GM19099 (cell line): ENCODE results near the gene KSR1.

ENCODE experiments used
- POLR2A ChIP-seq: IDR thresholded peaks from 3 replicates; pipeline ENCODE4 v1.6.1; 2011; ENCODE audit warnings: low read depth; ENCODE audit not compliant: insufficient read length; ENCODE audit errors: extremely low read depth

Gene KSR1

DNA sequence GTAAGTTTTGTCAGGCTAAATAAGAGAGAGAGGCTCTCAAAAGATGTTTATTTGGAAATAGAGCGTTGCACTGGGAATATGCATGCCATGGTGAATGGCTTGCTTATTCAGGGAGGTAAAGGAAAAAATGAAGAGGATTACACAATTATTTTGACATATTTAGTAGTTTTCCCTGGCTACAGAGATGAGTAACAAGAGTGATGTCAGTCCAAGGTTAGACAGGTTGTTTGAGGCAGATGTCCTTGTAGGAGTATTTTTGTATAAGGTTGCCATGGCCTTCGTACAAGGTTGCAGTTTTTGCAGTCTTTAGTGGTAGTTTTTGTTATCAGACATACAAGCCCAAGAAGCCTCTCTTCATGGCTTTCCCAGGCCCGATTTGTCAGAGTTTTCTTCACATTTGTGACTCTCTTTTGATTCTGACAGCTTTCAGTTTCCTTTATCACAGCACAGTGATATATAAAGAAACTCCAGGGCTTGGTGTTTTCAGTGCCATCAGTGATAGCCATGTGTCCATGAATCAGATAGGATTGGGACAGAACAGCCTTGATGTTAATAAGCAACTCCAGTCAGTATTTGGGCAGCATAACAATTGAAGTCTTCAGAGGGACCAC is 156.0 kb downstream of the KSR1 start:
- no peak for TF ChIP-seq POLR2A

DNA sequence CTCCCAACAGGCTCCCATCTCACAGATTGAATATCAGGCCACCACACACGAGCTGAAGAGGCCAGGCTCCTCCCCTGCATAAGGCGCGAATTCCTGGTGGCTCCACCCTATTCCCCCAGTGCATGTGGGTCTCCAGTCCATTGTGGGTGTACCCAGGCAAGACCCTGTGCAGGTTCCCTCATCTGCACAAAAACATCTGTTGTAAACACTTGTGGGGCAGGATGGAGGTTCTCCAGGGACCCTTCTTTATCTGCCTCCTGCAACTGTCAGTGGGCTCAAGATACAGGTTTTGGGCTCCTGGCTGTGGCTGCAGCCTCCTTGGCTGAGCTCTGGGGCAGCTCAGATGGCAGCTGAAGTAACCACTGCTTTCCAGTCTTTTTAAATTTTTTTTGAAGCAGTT is 157.2 kb downstream of the KSR1 start:
- no peak for TF ChIP-seq POLR2A

DNA sequence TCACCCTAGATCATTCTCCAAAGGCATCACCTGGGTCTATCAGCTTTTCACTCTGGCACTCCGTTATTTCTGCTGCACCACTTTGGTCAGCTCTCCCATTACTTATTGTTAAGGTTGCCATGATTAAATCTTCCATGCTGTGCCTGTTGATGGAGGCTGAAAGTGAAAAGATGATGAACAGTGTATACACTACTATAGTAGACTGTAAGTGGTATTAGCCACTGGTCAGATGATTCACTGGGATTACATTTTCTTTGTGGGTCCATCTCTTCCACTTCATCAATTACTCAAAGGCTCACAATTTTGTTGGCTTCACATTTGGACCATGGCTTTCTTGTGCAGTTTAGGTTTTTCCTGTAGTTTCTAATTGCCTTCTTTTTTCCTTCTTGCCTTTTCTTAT is 158.9 kb downstream of the KSR1 start:
- TF ChIP-seq POLR2A, result no peak

DNA sequence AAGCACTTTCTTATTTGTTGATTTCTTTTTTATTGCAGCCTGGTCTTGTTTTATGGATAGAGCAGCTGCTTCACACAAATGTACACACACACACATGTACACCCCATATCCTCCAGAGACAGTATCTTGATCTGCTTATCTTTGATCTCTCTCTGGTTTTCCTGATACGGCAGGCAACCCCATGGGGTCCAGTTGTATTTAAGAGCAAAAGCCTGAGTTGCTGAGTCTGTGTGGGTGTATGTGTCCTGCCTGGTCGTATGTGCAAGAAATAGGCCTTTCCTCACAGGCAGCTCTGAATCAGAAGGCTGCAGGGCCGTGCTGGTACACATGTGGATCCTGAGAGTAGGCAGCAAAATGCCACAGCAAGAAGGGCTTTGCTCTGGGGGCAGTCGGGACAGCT is 160.2 kb downstream of the KSR1 start:
- no peak for TF ChIP-seq POLR2A

DNA sequence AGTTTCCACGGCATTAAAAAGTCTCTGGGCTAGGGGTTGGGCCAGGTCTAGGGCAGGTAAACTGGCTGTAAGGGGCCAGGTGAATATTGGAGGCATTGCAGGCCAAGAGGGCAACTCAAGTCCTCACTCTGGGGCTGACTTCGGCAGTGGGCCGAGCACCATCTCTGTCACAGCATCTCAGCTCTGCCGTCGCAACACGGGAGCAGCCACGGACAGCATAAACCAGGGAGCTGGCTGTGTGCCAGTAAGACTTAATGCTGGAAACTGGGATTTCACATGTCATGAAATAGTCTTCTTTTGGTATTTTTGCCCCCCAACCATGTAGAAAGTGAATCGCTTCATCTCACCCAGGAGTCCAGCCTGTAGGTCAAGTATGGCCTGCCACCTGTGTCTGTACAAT is 162.2 kb downstream of the KSR1 start:
- TF ChIP-seq POLR2A, result no peak

DNA sequence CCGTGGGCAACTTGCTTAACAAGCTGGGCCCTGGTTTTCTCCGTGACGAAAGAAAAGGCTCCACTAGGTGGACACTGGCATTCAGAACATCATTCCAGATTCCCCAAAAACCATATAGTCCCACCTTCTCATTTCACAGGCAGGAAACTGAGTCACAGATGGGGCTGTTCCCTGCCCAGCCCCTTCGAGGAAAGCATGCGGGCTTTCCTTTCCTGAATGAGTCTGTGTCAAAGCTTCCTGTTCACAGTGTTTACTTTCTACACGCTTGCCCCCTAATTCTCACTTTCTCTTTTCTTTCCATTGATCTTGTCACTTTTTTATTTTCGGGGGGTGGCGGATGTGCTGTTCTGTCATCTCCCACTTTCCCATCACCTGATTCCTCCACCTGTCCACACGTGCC is 164.5 kb downstream of the KSR1 start:
- no peak for TF ChIP-seq POLR2A

DNA sequence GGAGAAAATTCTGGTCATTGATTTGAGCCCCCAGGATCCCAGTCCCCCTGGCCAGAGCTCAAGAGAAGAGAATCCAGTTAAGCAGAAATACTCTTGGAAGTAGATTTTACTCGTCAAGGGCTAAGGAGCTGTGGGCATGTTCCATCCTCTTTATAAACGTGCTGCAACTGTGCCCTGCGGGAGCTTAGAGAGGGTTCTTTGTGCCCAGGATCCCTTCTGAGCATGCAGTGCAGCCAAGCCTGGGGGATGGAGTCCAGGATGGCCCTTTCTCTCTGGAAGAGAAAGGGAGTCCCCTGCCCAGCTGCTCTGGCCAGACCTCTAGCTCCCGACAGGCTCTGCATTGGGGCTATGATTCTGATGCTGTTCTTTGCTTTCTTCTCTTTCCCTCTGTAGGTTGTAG is 165.3 kb downstream of the KSR1 start:
- TF ChIP-seq POLR2A, result no peak

DNA sequence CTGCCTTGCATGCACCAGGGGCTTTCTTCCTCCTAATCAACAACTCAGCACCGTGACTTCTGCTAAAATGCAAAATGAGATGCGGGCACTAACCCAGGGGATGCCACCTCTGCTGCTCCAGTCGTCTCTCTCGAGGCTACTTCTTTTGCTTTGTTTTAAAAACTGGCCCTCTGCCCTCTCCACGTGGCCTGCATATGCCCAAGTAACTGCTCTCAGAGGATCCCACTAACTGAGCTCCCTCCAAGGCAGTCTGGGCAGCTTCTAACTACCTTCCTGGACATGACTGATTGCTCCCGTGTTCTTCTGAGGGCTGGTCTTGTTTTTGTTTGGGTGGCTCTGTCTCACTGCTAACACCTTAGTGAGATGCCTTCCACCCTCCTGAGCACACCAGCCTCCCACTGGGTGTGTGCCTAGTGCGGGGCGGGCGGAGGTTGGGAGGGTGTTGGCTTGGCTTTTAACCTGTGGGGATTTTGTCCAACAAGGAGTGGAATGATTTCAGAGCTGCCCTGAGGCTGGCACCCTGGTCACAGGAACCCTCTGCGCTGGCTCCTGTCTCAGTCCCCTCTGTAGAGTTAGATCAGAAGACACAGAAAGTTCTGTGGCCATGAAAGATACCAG is 165.8 kb downstream of the KSR1 start:
- TF ChIP-seq POLR2A, result no peak

DNA sequence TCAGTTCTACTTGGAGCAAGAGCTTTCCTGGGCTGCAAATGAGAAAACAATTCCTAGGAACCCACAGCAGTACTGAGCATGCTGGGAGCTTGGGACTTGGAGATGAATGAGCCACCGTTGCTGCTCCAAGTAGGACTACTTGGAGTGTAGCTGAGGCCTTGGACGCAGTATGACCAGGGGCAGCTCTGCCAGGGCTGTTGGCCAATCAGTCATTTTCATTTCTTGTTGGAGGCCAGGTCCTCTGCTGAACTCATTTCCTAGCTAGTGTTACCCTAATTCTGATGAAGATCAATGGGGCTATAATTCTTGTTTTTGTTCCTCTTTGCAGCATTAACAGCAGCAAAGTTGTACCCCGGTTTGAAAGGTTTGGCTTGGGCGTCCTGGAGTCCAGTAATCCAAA is 166.7 kb downstream of the KSR1 start:
- no peak for TF ChIP-seq POLR2A

DNA sequence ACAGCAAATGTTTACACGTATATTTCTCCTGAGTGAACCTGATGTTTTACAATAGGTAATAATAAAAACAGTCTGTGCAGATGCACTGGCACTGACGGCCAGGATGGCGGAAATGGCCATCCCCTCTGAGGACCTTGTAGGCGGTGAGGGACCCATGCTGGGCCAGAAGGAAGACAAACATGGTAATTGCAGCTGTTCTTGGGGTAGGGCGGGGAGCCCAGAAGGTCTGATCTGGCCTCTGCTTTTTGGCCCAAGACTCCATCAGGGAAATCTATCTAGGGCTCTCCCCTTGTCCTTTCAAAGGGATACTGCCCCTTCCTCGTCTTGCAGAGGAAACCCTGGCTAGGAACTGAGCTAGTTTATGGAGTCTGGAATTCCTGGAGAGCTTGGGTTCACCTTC is 167.4 kb downstream of the KSR1 start:
- TF ChIP-seq POLR2A, result no peak

DNA sequence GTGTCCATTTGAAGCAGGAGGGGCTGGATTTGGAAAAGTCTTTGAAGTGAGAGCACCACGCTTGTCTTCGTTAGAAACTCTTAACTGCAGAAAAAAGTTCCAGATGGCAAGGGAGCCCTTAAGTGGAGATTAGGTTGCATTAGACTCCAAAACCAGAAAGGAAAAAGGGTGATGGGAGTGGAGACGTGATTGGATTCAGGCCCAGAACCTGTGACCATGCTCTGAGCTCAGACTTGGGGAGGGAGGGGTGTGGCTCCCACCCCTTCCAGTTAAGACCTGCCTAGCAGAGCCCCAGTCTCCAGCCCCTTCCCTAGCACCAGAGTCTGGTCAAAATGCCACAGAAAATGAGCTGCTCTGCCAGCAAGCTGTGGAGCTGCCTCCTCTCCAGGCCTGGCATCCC is 168.3 kb downstream of the KSR1 start:
- TF ChIP-seq POLR2A, result no peak

DNA sequence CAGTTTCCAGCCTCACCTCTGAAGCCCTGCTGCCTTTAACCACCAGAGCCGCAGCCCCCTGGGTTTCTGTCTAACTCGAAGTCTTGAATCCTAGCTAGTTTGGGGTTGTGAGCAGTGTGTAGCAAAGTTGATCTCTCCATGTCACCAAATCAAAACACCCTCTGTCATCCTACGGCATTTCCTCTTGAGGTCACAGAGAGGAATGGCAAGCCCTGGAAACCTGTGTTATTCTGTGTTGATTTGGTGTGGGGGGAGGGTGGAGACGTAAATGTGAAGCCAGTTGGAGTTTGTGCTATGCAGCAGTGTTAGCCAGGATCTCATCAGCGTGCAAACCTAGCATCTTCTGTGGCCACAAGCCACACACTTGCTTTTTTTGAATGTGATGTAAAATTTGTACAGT is 169.6 kb downstream of the KSR1 start:
- TF ChIP-seq POLR2A, result no peak

DNA sequence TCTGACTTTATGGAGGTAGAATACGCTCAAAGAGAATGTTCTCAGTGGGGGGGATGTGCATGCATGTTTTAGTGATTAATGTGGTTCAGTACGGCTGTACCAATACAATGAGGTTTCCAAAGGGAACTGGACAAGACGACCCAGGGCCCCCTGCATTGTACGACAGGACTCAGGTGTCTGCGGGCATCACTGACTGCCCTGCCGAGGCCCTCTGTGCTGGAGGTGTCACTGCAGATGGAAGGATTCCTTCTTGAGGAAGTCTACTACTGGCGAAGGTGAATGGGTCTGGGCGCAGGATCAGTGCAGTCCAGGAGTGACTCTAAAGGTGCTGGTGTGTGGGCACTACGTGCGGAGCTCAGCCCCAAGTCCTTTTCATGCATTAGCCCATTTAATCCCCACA is 171.3 kb downstream of the KSR1 start:
- TF ChIP-seq POLR2A, result no peak

DNA sequence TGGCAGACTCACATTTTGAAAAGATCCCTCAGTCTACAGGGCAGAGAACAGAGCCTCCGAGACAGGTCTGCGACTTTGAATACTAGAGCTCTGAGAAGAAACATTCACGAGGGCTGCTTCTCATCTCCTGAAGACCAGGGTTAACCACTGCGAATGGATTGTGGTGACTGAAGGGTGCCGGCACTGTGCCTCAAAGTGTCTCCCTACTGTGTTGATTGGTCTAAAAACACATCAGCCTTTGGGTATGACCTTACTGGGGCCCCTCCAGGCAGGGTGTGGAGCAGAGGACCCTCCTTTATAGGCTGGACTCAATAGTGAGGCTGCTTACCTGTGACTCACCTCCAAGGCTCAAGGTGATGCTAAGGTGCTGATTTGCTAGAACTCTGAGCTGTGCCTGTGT is 172.1 kb downstream of the KSR1 start:
- no peak for TF ChIP-seq POLR2A

DNA sequence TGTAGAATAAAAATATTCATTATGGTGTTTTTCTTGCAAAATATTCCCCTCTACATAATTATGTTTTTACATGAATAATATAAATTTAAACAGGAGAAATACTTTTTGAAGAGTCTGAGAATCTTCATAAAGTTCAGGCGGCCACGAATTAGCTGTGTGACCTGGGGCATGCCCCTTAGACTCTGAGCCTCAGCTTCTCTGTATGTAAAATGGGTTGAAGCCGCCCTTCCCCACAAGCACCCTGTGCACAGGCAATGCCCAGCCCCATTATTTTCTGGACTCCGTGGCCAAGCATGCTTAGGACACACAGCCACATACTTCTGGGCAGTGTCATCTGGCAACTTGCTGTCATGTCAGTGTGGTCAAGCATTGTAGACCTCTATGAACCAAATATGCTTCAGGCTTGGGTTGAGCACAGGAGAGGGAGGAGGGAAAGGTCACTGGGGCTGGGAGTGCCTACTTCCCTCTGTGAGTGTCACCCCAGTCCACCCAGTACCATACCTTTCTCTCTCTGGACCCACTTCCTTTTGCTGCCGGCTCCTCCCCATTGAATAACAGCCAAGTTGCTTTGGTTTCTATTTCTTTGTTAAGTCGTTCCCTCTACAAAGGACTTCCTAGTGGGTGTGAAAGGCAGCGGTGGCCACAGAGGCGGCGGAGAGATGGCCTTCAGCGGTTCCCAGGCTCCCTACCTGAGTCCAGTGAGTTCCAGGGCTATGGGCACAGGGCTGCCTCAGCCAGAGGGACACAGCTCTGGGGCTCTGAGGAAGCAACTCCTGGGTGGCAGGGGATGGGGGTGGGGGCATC is 174.6 kb downstream of the KSR1 start, which contains the start of gene LGALS9:
Gene LGALS9 (plus strand): TSS at position 582 of the 804 bp plus-strand sequence. CDS start 78 bp downstream, at position 660.
- peak; percentile 57 for TF ChIP-seq POLR2A

DNA sequence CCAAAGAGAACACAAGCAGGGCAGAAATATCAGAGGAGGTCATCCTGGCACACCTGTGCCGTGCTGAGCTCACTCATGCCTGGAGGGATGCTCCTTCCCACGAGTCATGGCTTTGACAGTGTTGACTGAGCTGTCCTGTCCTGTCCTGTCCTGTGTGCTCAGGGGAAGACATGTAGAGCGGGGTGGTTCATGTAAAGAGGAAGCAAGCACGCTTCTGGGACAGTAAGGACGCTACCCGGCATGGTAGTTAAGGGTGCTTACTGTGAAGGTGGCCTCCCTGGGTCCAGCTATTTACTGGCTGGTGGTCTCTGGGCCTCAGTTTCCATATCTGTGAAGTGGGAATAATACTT is 175.1 kb downstream of the KSR1 start:
- TF ChIP-seq POLR2A, result no peak
